K562 (cell line): Measurements from ENCODE around the gene SLC44A1. TPM values are rescaled to one million over a fixed set of nuclear protein-coding genes. Genes with fewer than 3 reads are reported as not detected.

Experiments used
- ASH1L ChIP-seq: fragments of 450-650 bp; IDR thresholded peaks from 2 replicates; pipeline ENCODE4 v1.6.1; 2018; ENCODE audit warnings: borderline replicate concordance, mild to moderate bottlenecking, low read depth; ENCODE audit not compliant: partially characterized antibody
- BRD9 ChIP-seq: fragments of 450-650 bp; IDR thresholded peaks from 2 replicates; pipeline ENCODE4 v1.6.1; 2018; ENCODE audit warnings: low read depth; ENCODE audit not compliant: partially characterized antibody
- CUX1 ChIP-seq: fragments of 200-800 bp; sonication (Bioruptor generic); IDR thresholded peaks from 2 replicates; pipeline ENCODE4 v1.6.1; 2016; ENCODE audit warnings: missing genetic modification characterization, missing compliant biosample characterization
- ELF2 ChIP-seq: fragments of 250-450 bp; sonication (Bioruptor Pico); IDR thresholded peaks from 2 replicates; pipeline ENCODE4 v1.5.0; 2021; ENCODE audit warnings: mild to moderate bottlenecking
- ETV5 ChIP-seq: sonication (generic); formaldehyde crosslinking; IDR thresholded peaks from 2 replicates; pipeline ENCODE4 v1.4.0; 2020; ENCODE audit warnings: low read depth, mild to moderate bottlenecking, missing genetic modification reagents
- GABPA ChIP-seq: fragments of 200-800 bp; sonication (Bioruptor generic); conservative IDR thresholded peaks from 2 replicates; pipeline ENCODE4 v1.6.1; 2016; ENCODE audit warnings: low read depth, missing genetic modification characterization, missing compliant biosample characterization
- HCFC1 ChIP-seq: IDR thresholded peaks from 2 replicates; pipeline ENCODE4 v1.6.1; 2012; ENCODE audit warnings: low read depth, low read length, improper control_type of control experiment
- HDAC3 ChIP-seq: fragments of 450-650 bp; IDR thresholded peaks from 2 replicates; pipeline ENCODE4 v1.6.1; 2018; ENCODE audit warnings: borderline replicate concordance, mild to moderate bottlenecking, moderate library complexity; ENCODE audit not compliant: partially characterized antibody
- HIVEP1 ChIP-seq: fragments of 250-450 bp; sonication (Bioruptor Pico); IDR thresholded peaks from 2 replicates; pipeline ENCODE4 v1.4.0; 2020; ENCODE audit warnings: mild to moderate bottlenecking
- IRF2 ChIP-seq: sonication (generic); formaldehyde crosslinking; IDR thresholded peaks from 2 replicates; pipeline ENCODE4 v1.8.1; 2022; ENCODE audit warnings: mild to moderate bottlenecking, missing genetic modification reagents
- KAT7 ChIP-seq: sonication (generic); formaldehyde crosslinking; IDR thresholded peaks from 2 replicates; pipeline ENCODE4 v1.8.0; 2022; ENCODE audit warnings: missing genetic modification reagents, mild to moderate bottlenecking, borderline replicate concordance
- LARP7 ChIP-seq: fragments of 450-650 bp; IDR thresholded peaks from 2 replicates; pipeline ENCODE4 v1.6.1; 2016
- MAFK ChIP-seq: IDR thresholded peaks from 2 replicates; pipeline ENCODE4 v1.6.1; 2011; ENCODE audit warnings: low read length, improper control_type of control experiment
- MTA1 ChIP-seq: fragments of 450-650 bp; IDR thresholded peaks from 2 replicates; pipeline ENCODE4 v1.6.1; 2017; ENCODE audit warnings: borderline replicate concordance
- PCBP1 ChIP-seq: fragments of 200-400 bp; formaldehyde crosslinking; IDR thresholded peaks from 2 replicates; pipeline ENCODE4 v1.6.1; 2018; ENCODE audit warnings: mild to moderate bottlenecking, low read depth, low read length; ENCODE audit not compliant: poor library complexity, severe bottlenecking
- POLR2B ChIP-seq: fragments of 450-650 bp; IDR thresholded peaks from 2 replicates; pipeline ENCODE4 v1.6.1; 2018; ENCODE audit warnings: low read depth; ENCODE audit not compliant: partially characterized antibody
- SAFB2 ChIP-seq: fragments of 200-400 bp; formaldehyde crosslinking; IDR thresholded peaks from 2 replicates; pipeline ENCODE4 v1.6.1; 2018; ENCODE audit warnings: borderline replicate concordance, low read length, low read depth, moderate library complexity; ENCODE audit not compliant: severe bottlenecking
- UBTF ChIP-seq, 2 experiments: IDR thresholded peaks; 2 replicates each; pipeline ENCODE4 v1.6.1; 2012; ENCODE audit warnings: improper control_type of control experiment in 2 of 2, low read depth in 2 of 2, low read length in 2 of 2, borderline replicate concordance in 1 of 2
- ZNF174 ChIP-seq: fragments of 250-450 bp; sonication (Bioruptor Pico); IDR thresholded peaks from 2 replicates; pipeline ENCODE4 v1.4.0; 2020; ENCODE audit warnings: mild to moderate bottlenecking
- ZNF77 ChIP-seq: fragments of 250-450 bp; sonication (Bioruptor Pico); IDR thresholded peaks from 2 replicates; pipeline ENCODE4 v1.5.0; 2020
- ZNF778 ChIP-seq: fragments of 450-650 bp; formaldehyde crosslinking; IDR thresholded peaks from 2 replicates; pipeline ENCODE4 v1.4.0; 2020; ENCODE audit warnings: mild to moderate bottlenecking, moderate library complexity
- polyA plus RNA-seq, 8 experiments: library from polyadenylated mRNA; depleted of rRNA in 4 of 8; stranded (reverse) in 5 of 8; unstranded in 3 of 8; fragments of >200 nt; fragmentation: Nextera tagmentation in 2 of 8; fragmentation: Illumina TruSeq in 1 of 8; extraction: Ambion mirVana in 2 of 8; extraction: Trizol in 1 of 8; gene quantifications; 2 replicates each; pipeline versions ENCODE4 v1.2.1 to v1.2.3, GENCODE V29; 2011 to 2014; ENCODE audit warnings: inconsistent platforms in 1 of 8, missing spikeins in 1 of 8
- total RNA-seq, 7 experiments: library from RNA; depleted of rRNA in 6 of 7; stranded (reverse); fragments of >200 nt in 6 of 7; fragmentation: Illumina TruSeq in 2 of 7; extraction: Trizol in 2 of 7; gene quantifications; 2 replicates each; pipeline versions ENCODE4 v1.2.1 to v1.2.3, GENCODE V29; 2011 to 2021; ENCODE audit warnings: low replicate concordance in 1 of 7

SLC44A1 gene
- total and polyA plus RNA-seq, 9 of the 15 experiments (the other 6 are each of a cell fraction or from before 2014, with no cell fraction given): 0.11 to 0.59 (median 0.30) TPM

- TF ChIP-seq CUX1 (no peak), ELF2 (0 out of 2 replicates have a peak, but pooled peaks have one; percentile 56), SAFB2 (no peak), PCBP1 (no peak), BRD9 (no peak), GABPA (tag) (peak; percentile 93), ASH1L (no peak), IRF2 (CRISPR knock-in tag) (no peak), UBTF (IDR thresholded peaks at IDR 0.05; ENCODE audit: borderline replicate concordance in 1 of 2, low read depth in 2 of 2, low read length in 2 of 2) (peak in 1 of 2 experiments; percentile 82; a peak in 1 of 4 replicates), ETV5 (0 out of 2 replicates have a peak, but pooled peaks have one; percentile 34), ZNF778 (CRISPR knock-in tag) (no peak), HIVEP1 (CRISPR knock-in tag) (no peak), MAFK (no peak), LARP7 (no peak), HCFC1 (peak; percentile 91), KAT7 (peak; percentile 67; the same call in 1 of the 2 replicates), POLR2B (no peak), ZNF77 (CRISPR knock-in tag) (no peak), MTA1 (no peak), ZNF174 (CRISPR knock-in tag) (no peak), HDAC3 (no peak)
Observed at GRCh38 chr9:105244003-105244733, at the start of gene SLC44A1 (continued).
